ENCODE results near the gene USH2A.

USH2A gene

GRCh38 chr1:215645182-215645581 lies 778.1 kb downstream of the USH2A start:
- no peak for DNase-seq (ENCODE audit: low read depth)

GRCh38 chr1:215643592-215644321 lies 779.5 kb downstream of the USH2A start:
- DNase-seq (ENCODE audit: low read depth): no peak

GRCh38 chr1:215640429-215641148 lies 782.7 kb downstream of the USH2A start:
- DNase-seq (ENCODE audit: low read depth): no peak

GRCh38 chr1:215637041-215637573 lies 786.1 kb downstream of the USH2A start:
- DNase-seq (ENCODE audit: low read depth): no peak

- DNase-seq (ENCODE audit: low read depth): no peak
These were observed 786.8 kb downstream of the USH2A start for GRCh38 chr1:215636258-215636965.

- DNase-seq (ENCODE audit: low read depth): no peak
These were observed 787.4 kb downstream of the USH2A start for GRCh38 chr1:215635827-215636226.

GRCh38 chr1:215631489-215631888 lies 791.8 kb downstream of the USH2A start:
- no peak for DNase-seq (ENCODE audit: low read depth)

- no peak for DNase-seq (ENCODE audit: low read depth)
These were observed 792.2 kb downstream of the USH2A start for GRCh38 chr1:215631040-215631439.

- DNase-seq (ENCODE audit: low read depth): no peak
These were observed 797.3 kb downstream of the USH2A start for GRCh38 chr1:215625949-215626348.

- DNase-seq (ENCODE audit: low read depth): no peak
These were observed 800.1 kb downstream of the USH2A start for GRCh38 chr1:215623162-215623561.

- DNase-seq (ENCODE audit: low read depth): no peak
These were observed 805.3 kb downstream of the USH2A start for GRCh38 chr1:215617979-215618378.

- DNase-seq (ENCODE audit: low read depth): no peak
These were observed 810.9 kb downstream of the USH2A start for GRCh38 chr1:215612391-215612790.

- no peak for DNase-seq (ENCODE audit: low read depth)
These were observed 814.6 kb downstream of the USH2A start for GRCh38 chr1:215608646-215609045.

- DNase-seq (ENCODE audit: low read depth): no peak
These were observed 815.8 kb downstream of the USH2A start for GRCh38 chr1:215607412-215607811.

- DNase-seq (ENCODE audit: low read depth): no peak
These were observed 816.6 kb downstream of the USH2A start for GRCh38 chr1:215606564-215607168.

GRCh38 chr1:215606036-215606435 lies 817.2 kb downstream of the USH2A start:
- DNase-seq (ENCODE audit: low read depth): no peak

- DNase-seq (ENCODE audit: low read depth): no peak
These were observed 818.1 kb downstream of the USH2A start for GRCh38 chr1:215605011-215605621.

GRCh38 chr1:215603319-215603718 lies 819.9 kb downstream of the USH2A start:
- no peak for DNase-seq (ENCODE audit: low read depth)

- DNase-seq (ENCODE audit: low read depth): no peak
These were observed 822.0 kb downstream of the USH2A start for GRCh38 chr1:215601276-215601675.

- DNase-seq (ENCODE audit: low read depth): no peak
These were observed 822.4 kb downstream of the USH2A start for GRCh38 chr1:215600867-215601266.

GRCh38 chr1:215600258-215600792 lies 822.9 kb downstream of the USH2A start:
- no peak for DNase-seq (ENCODE audit: low read depth)
